IPS DF 6.9 (cell line): ENCODE data around the gene SGPP2.
A peak's percentile ranks its signal among the peaks of the same experiment; 100 is the strongest.

Experiments used
- DNase-seq: peaks from one replicate; pipeline ENCODE4 v3.0.0-alpha.2; 2013; ENCODE audit warnings: low read depth, low spot score
- H3K27ac ChIP-seq: one replicate; pipeline ENCODE4 v1.5.1; 2013; ENCODE audit warnings: low read length, control low read depth
- H3K27me3 ChIP-seq: 2 replicates; pipeline ENCODE4 v1.6.1; 2013; ENCODE audit warnings: mild to moderate bottlenecking, low read length; ENCODE audit not compliant: control insufficient read depth, insufficient read depth
- H3K36me3 ChIP-seq: 2 replicates; pipeline ENCODE4 v1.6.1; 2013; ENCODE audit warnings: low read length; ENCODE audit not compliant: control insufficient read depth, insufficient read depth
- H3K4me1 ChIP-seq: 2 replicates; pipeline ENCODE4 v1.6.1; 2013; ENCODE audit warnings: low read length; ENCODE audit not compliant: control insufficient read depth, insufficient read depth
- H3K4me3 ChIP-seq: 2 replicates; pipeline ENCODE4 v1.5.1; 2013; ENCODE audit warnings: mild to moderate bottlenecking, low read length
- H3K9me3 ChIP-seq: 2 replicates; pipeline ENCODE4 v1.6.1; 2013; ENCODE audit warnings: low read length, inconsistent platforms; ENCODE audit not compliant: control insufficient read depth, insufficient read depth
- WGBS: extraction: QIAGEN DNeasy Blood & Tissue Kit; methylation state at CpG from one replicate; pipeline ENCODE4 v1.1.7; 2013; ENCODE audit warnings: mixed read lengths, missing lambda C conversion rate; ENCODE audit not compliant: insufficient read length, insufficient coverage; 5-methylcytosine and 5-hydroxymethylcytosine counted together

The SGPP2 gene

DNA sequence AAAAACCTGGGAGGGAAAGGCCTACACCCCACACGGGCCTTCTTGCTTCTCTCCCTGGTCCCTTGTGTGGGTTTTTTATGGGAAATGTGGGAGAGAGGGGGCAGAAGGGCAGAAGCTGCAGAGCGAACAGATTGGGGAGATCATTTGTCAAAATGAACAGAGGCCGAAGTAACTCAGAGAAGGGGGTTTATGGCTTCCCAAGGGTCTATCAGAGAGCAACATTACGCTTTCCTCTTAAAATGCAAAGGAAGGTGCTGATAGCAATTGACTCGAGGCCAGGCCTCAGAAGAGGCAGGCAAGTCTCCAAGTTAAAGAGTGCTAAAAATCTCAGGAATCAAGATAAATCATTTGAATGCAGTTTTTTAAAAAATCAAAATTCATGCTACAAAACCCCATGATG lies 101.5 kb downstream of the SGPP2 start:
- no peaks in the 10 kb centered on the region for H3K27me3 ChIP-seq
- no peak overlapping the region for H3K4me3 ChIP-seq
- no peaks in the 10 kb centered on the region for H3K36me3 ChIP-seq
- no peaks in the 10 kb centered on the region for H3K9me3 ChIP-seq
- WGBS: no CpG with 5 or more reads among the region's 5 CpGs
- no peak for DNase-seq
- H3K4me1 ChIP-seq: no peaks in the 10 kb centered on the region
- no peak overlapping the region for H3K27ac ChIP-seq

DNA sequence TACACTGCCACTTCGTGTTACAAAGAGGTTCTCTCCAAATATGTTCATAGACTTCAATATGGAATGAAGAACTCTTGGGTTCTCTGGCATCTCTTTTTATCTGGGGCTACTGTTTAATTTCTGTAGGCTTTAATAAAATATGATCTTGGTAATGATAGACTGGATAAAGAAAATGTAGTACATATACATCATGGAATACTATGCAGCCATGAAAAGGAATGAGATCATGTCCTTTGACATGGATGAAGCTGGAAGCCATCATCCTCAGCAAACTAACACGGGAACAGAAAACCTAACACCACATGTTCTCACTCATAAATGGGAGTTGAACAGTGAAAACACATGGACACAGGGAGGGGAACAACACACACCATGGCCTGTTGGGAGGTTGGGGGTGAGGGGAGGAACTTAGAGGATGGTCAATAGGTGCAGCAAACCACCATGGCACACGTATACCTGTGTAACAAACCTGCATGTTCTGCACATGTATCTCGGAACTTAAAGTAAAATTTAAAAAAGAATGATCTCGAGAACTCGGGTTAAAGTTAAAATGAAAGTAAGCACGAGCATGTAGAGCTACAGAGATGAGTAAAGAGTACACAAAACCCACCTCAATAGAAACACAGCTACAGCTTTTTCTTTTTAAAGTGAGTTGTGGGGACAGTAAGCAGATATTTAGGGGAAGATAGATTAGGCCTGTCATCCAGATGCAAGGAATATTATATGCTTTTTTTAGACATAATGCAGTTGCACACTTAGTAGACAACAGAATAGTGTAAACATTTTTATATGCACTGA lies 102.3 kb downstream of the SGPP2 start:
- no peak overlapping the region for H3K4me3 ChIP-seq
- H3K36me3 ChIP-seq: no peaks in the 10 kb centered on the region
- H3K4me1 ChIP-seq: no peaks in the 10 kb centered on the region
- no peaks in the 10 kb centered on the region for H3K27me3 ChIP-seq
- DNase-seq: no peak
- no peak overlapping the region for H3K27ac ChIP-seq
- H3K9me3 ChIP-seq: no peaks in the 10 kb centered on the region
- no CpG with 5 or more reads among the region's 7 CpGs for WGBS

DNA sequence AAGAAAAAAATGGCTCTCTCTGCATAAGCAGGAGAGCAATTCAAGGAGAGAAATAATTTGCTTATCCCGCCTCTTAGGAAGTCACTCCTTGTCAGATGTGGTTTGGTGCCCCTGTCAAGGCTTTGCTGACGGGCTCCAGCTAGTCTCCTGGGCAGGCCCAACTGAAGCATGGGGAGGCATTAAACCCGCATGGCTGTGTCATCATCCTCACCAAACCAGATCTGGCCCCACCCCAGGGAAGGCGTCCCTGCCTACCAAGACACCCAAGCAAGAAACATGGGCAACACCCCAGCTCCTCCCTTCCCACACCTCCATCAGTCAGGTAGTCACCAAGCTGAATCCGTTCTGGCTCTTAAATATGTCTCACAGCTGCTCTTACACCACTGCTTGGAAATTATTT lies 108.0 kb downstream of the SGPP2 start:
- WGBS: no CpG with 5 or more reads among the region's 5 CpGs
- H3K27ac ChIP-seq: no peak overlapping the region
- DNase-seq: no peak
- H3K4me3 ChIP-seq: no peak overlapping the region
- H3K9me3 ChIP-seq: no peaks in the 10 kb centered on the region
- H3K27me3 ChIP-seq: no peaks in the 10 kb centered on the region
- no peaks in the 10 kb centered on the region for H3K36me3 ChIP-seq
- H3K4me1 ChIP-seq: no peaks in the 10 kb centered on the region

GRCh38 chr2:222535477-222535876 lies 111.1 kb downstream of the SGPP2 start:
- Histone ChIP-seq H3K27ac (no peak overlapping the region), H3K4me1 (no peaks in the 10 kb centered on the region), H3K36me3 (no peaks in the 10 kb centered on the region), H3K4me3 (no peak overlapping the region), H3K9me3 (no peaks in the 10 kb centered on the region), H3K27me3 (no peaks in the 10 kb centered on the region)
- WGBS: no CpG with 5 or more reads among the region's 6 CpGs
- no peak for DNase-seq

DNA sequence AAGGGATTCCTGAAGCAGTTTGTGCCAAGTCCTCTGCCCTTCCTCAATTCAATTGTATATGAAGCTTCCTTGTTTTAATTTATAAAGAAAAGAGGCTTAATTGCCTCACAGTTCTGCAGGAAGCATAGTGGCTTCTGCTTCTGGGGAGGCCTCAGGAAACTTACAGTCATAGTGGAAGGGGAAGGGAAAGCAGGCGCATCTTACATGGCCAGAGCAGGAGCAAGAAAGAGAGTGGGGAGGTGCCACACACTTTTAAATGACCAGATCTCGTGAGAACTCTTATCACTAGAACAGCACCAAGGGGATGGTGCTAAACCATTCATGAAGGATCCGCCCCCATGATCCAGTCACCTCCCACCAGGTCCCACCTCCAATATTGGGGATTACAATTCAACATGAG lies 114.2 kb downstream of the SGPP2 start:
- H3K4me3 ChIP-seq: no peak overlapping the region
- no peak overlapping the region for H3K27ac ChIP-seq
- no peaks in the 10 kb centered on the region for H3K9me3 ChIP-seq
- H3K36me3 ChIP-seq: no peaks in the 10 kb centered on the region
- H3K27me3 ChIP-seq: no peaks in the 10 kb centered on the region
- no peak for DNase-seq
- no CpG with 5 or more reads among the region's 3 CpGs for WGBS
- no peaks in the 10 kb centered on the region for H3K4me1 ChIP-seq

GRCh38 chr2:222544661-222545060 lies 120.3 kb downstream of the SGPP2 start:
- Histone ChIP-seq H3K27ac (no peak overlapping the region), H3K4me3 (no peak overlapping the region), H3K4me1 (peaks cover 2% of the 10 kb centered on the region; the same call in 1 of the 2 replicates), H3K27me3 (no peaks in the 10 kb centered on the region), H3K36me3 (no peaks in the 10 kb centered on the region), H3K9me3 (no peaks in the 10 kb centered on the region)
- DNase-seq: no peak
- no CpG with 5 or more reads among the region's 1 CpG for WGBS

DNA sequence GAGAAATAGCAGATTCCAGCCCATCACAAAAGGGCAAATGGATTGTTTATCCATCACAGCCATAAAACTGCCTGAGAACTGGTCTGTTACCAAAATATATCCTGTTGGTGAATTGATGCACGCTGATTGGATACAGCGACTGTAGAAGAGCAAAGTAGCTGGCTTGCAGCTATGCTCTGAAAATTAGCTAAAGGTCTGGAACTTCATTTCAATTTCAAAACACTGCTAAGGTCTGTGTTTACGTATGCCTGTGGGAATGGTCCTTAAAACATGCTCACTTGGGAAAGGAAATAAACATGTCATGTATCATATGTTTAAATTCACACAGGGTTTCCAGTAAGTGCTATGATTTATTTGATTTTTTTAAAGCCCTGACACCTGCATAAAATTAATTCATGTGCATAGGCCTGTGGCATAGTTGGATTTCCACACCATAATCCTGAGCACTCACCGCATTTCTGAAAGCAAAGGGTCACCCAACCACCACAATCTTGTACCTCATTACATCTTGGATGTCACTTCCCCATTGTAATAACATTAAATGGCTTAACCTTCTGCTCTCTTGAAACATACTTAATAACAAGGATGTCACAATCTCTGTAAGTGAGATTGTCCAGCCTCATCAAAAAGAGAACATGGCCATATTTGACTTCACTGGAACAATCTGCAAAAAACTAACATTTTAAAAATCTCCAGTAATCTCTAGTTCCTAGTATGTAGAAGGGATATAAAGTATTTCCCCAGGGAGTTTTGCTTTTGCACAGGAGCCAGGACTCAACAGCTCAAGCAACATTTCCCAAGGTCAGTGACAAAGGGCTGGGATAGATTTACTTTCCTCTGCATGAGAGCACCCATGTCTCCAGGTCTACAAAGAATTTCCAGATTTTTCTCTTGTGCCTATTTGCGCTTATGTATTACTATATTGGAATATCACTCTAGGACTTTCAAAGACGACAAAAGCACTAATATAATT lies 121.8 kb downstream of the SGPP2 start:
- no CpG with 5 or more reads among the region's 6 CpGs for WGBS
- no peak overlapping the region for H3K4me3 ChIP-seq
- no peaks in the 10 kb centered on the region for H3K27me3 ChIP-seq
- no peaks in the 10 kb centered on the region for H3K36me3 ChIP-seq
- no peaks in the 10 kb centered on the region for H3K9me3 ChIP-seq
- no peak for DNase-seq
- peaks cover 2% of the 10 kb centered on the region; the same call in 1 of the 2 replicates for H3K4me1 ChIP-seq
- H3K27ac ChIP-seq: no peak overlapping the region

DNA sequence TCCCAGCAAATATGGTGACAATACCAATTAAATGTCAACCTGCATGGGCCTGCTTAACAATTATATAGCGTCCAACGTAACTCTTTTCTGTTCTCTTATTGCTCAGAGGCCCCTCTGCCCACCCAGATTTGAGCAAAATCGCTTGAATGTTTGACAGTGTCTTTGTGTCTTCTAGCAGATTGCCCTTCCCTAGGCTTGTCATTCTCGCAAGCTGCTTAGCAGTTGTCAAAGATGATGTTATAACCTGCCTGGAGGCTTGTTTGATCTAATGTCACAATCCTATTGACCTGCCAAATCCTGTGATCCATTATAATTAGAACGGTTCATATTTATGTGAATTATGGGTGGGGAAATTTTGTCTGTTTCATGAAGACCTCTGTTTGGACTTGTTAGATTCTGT lies 122.7 kb downstream of the SGPP2 start:
- no peaks in the 10 kb centered on the region for H3K9me3 ChIP-seq
- no peak overlapping the region for H3K4me3 ChIP-seq
- no peak overlapping the region for H3K27ac ChIP-seq
- no CpG with 5 or more reads among the region's 5 CpGs for WGBS
- no peaks in the 10 kb centered on the region for H3K27me3 ChIP-seq
- peaks cover 2% of the 10 kb centered on the region; the same call in 1 of the 2 replicates for H3K4me1 ChIP-seq
- no peaks in the 10 kb centered on the region for H3K36me3 ChIP-seq
- no peak for DNase-seq

DNA sequence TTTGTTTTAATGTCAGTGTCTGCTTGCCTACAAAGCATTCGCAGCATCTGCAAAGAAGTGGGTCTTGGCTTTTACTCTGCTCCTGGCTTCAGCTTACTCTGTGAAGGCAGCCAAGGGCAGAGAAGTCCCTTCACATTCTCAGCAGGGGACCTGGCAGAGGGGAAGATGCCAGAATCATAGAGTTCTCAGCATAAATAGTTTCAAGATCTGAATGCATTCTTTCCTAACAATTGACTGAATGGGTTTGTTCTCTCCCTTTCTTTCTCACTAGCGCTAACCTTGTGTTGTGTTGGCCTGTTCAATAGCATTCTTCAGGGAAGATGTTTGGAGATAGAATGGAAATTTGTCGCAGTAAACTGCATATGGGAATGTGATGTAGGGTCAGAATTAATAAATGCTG lies 124.6 kb downstream of the SGPP2 start:
- H3K27me3 ChIP-seq: no peaks in the 10 kb centered on the region
- H3K4me1 ChIP-seq: peaks cover 2% of the 10 kb centered on the region; the same call in 1 of the 2 replicates
- peak; percentile 33 for DNase-seq
- H3K27ac ChIP-seq: no peak overlapping the region
- WGBS: 100% methylated on average over 1 of the region's 3 CpGs
- no peak overlapping the region for H3K4me3 ChIP-seq
- no peaks in the 10 kb centered on the region for H3K36me3 ChIP-seq
- no peaks in the 10 kb centered on the region for H3K9me3 ChIP-seq

DNA sequence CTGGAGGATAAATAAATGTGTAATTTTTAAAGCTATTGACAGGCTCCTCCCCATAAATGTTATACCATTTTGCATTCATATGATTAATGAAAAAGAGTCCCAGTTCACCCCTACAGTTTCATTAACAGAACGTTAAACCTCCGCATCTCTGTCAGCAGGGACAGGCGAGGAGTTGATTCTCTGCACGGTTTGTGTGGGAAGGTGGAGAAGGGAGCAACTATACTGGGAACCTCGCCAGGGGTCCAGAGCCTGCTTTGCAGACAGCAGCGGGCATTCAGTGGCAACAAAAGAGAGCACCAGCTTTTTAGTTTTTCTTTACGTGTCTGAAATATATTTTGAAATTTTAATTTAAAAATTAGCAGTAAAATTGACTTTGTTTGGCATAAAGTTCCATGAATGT lies 130.2 kb downstream of the SGPP2 start:
- DNase-seq: no peak
- H3K27me3 ChIP-seq: no peaks in the 10 kb centered on the region
- 0 out of 2 replicates have a peak, but pooled peaks cover 1% of the 10 kb centered on the region for H3K4me1 ChIP-seq
- H3K4me3 ChIP-seq: no peak overlapping the region
- H3K27ac ChIP-seq: no peak overlapping the region
- no CpG with 5 or more reads among the region's 7 CpGs for WGBS
- H3K9me3 ChIP-seq: no peaks in the 10 kb centered on the region
- H3K36me3 ChIP-seq: no peaks in the 10 kb centered on the region
